Muscle of back (tissue), 11 donors: ENCODE data around the gene CENPE. TPM values are rescaled to one million over a fixed set of nuclear protein-coding genes. Genes with fewer than 3 reads are reported as not detected.
A peak's percentile ranks its signal among the peaks of the same experiment; 100 is the strongest.

Source experiments
- DNase-seq, 3 donors: peaks; one replicate each; pipeline versions ENCODE4 v3.0.0 to v3.0.0-alpha.2; 2013
- polyA plus RNA-seq, 10 donors: library from polyadenylated mRNA; unstranded; fragments of 120-200 nt; gene quantifications; one replicate each; pipeline ENCODE4 v1.2.1, GENCODE V29; 2013; ENCODE audit not compliant: insufficient read length in 10 of 10

Gene CENPE
- polyA plus RNA-seq, 10 donors, result 4.2 to 13.7 (median 6.5) TPM

DNA sequence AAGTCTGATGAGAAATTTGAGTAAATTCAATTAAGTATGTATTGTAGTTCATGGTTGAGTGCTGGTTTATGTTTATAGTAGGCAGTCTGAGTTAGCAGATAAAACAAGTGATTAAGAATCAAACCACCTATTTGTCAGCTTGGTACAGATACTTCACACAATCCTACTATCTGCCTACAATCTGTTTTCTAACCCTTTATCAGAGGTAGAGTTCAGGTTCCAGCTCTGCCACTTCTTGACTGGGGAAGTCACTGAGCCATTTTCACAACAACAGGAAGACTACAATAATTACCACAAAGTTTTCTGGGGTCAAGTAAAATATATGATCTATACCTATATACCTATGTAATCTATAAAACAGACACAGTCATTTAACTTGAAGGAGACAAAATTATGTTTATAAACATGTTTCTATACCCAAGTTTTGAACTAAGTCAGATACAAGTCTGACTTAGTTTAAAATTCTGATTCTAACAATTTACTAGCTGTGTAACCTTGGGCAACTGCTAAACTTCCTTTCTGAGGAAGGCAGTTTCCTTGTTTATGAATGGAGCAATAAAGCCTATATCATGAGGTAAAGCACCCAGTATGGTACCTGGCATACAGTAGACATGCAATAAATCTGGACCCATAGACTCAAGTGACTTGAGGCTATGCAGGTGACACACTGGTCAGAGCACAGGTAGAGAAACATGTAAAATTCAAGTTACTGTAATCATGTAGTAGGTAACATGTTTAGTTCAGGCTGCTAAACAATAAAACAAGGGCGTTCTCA is 61.3 kb downstream of the CENPE start:
- DNase-seq, result no peak

DNA sequence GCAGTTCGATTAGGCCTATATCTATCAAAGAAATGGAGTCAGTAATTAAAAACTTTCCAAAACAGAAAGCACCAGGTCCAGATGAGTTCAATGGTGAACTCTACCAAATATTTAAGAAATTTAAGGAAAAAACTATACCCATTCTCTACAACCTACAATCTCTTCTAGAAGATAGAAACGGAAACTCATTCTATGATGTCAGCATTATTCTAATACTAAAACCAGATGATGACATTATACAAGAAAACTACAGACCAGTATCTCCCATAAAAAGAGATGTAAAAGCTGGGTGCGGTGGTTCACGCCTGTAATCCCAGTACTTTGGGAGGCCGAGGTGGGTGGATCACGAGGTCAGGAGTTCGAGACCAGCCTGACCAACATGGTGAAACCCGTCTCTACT is 69.0 kb downstream of the CENPE start:
- DNase-seq, result no peak

DNA sequence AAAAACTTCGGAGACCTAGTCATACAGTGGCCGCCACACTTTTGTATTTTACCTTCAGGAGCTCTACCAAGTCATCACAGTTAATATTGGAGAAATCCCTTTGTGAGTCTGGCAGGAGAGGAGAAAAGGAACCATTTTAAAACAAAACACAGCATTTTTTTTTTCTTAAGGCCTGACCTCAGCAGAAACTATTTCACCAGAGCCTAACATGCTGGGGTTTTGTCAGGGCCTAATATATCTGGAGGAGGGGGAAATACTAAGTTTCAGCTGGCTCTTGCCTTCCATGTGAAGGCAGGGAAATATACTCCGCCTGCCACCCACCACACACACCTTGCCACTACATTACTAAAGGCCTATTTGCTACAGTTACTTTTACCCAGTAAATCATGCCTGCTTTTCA is 72.0 kb downstream of the CENPE start:
- DNase-seq, result peak in 1 of 3 donors; percentile 5

DNA sequence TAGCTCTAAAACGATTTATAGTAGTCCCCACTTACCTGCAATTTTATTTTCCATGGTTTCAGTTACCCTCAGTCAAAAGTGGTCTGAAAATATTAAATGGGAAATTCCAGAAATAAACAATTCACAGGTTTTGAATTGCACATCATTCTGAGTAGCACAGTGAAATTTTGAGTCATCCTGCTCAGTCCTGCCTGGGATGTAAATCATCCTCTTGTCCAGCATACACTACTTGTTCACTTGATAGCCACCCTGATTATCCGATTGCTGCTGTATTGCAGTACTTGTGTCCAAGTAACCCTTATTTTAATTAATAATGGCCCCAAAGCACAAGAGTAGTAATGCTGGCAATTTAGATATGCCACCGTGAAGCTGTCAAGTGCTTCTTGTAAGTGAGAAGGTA is 75.0 kb downstream of the CENPE start:
- no peak for DNase-seq

DNA sequence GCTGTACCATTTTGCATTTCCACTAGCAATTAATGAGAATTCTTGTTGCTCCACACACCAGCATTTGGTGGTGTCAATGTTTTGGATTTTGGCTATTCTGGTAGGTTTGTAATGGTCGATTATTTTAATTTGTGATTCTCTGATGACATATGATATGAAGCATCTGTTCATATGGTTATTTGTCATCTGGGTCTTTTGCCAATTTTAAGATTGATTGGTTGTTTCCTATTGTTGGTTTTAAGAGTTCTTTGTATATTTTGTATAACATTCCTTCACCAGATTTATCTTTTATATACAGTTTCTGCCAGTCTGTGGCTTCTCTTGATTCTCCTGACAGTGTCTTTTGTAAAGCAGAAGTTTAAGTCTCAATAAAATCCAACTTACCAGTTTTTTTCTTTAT is 80.0 kb downstream of the CENPE start:
- DNase-seq, result no peak

DNA sequence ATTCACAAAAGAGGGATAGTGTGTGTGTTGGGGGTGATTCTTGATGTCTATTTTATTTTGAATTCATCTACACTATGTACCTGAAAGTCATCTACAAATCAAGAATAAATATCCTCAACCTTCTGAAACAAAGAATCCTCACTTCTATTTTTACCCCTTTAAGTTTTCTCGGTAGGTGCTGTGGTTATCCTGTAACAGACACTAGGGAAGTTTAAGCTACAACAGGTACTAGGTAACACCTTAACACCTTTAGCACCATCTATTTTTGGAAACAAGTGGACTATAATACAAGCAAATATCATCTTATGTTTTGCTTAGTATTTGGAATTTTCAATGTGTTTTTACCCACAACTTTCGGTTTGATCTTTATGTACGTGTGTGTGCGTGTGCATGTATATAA is 86.5 kb downstream of the CENPE start:
- no peak for DNase-seq

DNA sequence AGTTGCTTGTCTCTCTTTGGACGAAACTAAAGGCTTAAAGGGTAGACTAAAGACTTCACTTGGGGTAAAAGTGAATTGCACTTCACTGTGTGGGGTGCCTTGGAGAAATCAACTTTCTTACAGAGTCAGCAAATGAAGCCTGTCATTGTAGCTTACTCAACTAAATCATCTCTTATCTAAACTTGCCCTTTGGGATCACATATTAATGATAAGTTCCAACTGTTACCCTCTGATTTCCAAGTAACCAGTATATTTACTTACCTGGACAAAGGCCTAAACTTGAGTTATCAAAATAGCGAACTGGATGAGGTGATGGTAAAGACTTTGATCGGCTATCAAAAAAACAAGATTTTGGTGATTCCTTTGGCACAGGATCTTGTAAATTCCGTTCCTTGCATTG is 89.6 kb downstream of the CENPE start:
- no peak for DNase-seq

DNA sequence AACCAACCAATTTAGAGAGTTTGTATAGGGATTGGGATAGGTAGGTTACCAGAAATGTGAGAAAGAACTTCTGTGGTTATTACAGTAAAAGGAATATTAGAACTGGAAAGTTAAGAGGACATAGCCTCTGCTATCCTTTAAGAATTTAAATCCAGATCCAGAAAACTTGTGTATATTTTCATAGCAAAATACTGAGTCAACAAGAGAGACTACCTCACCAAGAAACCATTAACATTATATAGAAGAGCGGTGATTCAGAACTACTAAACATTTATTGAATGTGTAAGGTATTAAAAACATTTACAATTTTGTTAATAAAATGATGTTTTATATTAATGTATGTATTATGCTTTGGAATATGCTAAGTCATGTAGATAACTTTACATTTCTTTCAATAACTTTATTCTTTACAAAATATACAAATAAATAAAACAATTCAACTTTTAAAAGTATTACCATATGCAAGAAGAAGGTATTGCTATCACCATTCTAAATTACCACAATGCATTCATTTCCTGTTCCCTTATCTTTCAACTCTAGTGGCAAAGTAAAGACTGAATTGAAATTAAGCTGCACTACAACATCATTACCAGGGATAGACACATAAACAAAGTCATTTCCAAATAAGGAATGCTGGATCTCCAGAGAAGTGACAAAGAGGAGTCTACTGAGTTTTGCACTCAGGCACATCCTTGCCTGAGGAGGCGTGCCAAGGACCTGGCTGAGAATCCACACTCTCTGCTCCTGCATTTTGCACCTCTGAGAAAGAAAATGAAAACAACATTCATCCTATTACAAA is 92.4 kb downstream of the CENPE start:
- DNase-seq, result no peak

DNA sequence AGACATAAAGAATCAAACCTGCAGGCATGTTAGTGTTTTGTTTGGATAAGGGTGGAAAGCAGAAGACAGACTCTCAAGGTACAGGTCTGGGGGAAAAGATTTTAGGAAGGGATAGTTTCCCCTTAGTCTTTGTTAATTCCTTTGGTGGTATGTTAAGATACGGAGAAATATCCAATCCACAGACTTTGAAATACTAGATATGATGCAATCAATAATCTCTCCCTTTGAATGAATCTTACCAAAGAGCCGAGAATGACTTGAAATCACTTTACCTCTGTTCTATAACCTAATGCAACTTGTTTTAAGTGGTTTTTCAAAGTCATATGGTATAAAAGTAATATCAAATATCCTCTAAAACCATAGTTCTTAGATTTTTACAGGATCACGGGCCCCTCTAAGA is 93.3 kb downstream of the CENPE start:
- no peak for DNase-seq

DNA sequence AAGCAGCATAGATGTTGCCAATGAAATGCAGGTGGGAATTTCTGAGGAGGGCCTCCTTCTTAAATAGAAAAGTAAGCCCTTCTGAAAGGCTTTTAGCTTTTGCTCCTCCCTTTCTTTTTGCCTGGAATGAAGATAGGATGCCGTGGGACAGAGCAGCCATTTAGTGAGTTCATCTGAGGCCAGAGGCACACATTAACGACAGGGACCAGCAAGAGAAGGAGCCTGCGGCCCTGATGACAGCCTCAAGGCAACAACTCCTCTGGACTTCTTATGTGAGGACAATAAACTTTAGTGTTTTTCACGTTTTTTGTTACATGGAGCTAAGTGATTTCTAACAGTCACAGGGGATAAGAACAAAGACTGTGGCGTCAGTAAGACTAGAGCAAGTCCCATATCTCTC is 97.5 kb downstream of the CENPE start:
- no peak for DNase-seq

DNA sequence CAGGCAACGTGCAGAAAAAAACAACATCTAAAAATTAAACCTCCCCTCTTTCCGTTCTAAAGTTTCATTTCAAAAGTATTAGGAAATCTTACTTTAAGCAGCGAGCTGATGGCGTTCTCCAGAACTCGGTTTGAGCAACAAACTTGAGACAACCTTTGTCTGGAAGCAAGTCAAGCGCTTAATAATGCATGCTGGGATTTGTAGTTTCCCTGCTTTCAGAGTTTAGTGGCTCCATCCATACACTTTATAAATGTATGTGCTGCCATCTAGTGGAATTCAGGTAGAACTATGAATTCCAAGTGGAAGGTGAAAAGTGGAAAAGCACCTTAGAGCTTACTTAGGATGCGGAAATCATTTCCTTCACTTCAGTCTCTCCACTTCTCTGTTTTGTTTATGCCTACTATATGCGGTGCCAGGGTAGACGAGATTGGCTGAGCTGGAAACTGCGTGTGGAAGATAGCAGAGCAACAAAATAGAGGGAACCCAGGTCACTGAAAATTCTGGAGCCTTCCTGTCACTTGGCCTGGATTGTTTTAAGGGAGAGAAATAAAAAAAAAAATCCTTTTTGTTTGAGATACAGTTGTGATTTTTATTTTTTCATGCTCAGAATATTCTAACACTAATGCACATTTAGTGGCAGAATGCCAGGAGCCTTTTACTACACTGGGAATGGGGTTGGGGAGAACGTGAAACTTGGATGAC is 98.3 kb downstream of the CENPE start, which contains the start of gene BDH2:
TSS of gene BDH2 (minus strand) at position 144 of the 702 bp plus-strand sequence. CDS start 3,580 bp downstream, outside the sequence.
- DNase-seq, result peak; percentile 91 to 95 (median 94)

DNA sequence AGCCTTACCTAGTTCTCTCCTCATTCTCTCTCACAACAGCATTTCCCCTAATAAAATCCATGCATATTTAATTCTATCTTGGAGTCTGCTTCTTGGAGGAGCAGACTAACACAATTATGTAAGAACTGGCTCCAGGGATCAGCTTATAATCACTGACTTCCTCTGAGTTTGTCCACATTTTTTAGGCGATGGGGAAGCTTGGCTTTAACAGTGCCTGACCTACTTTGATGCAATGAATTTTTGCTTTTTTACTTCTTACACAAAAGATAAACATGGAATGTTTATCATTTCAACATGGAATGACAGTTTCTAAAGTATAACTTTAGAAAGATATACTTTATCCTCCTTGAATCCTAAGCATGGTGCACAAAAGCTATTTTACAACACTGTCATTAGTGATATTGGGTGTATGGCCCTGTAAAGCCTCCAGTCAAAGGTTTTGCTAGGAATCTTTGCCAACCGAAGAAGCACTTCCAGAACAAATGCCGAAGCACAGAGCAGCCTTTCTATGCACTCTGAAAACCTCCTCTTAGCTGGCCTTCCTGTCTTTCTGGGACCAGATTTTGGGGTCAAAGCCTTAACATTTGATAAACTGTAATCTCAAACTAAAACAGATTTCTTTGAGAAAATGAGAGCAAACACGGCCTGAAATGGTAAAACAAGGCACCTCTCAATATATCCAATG is 99.2 kb downstream of the CENPE start:
- peak in 2 of 3 donors; percentile 22 to 61 for DNase-seq

DNA sequence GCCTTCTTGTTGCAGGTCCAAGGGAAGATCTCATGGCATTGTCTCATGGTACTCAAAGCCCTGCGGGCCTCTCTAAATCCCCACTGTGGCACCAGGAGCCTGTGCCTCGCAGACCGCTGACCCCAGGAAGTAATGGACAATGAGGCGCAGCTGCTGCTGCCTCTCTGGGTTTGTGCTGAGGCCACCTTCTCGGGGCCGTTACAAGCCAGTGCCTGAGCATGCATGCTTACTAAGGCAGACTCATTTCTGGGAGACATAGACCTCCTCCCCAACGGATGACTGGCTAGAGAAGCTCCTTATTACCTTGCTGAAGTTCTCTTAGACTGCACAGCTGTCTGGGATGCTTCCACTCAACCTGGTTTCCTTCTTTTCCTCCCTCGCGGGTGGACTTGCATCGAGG is 99.8 kb downstream of the CENPE start:
- DNase-seq, result peak in 2 of 3 donors; percentile 3 to 42

DNA sequence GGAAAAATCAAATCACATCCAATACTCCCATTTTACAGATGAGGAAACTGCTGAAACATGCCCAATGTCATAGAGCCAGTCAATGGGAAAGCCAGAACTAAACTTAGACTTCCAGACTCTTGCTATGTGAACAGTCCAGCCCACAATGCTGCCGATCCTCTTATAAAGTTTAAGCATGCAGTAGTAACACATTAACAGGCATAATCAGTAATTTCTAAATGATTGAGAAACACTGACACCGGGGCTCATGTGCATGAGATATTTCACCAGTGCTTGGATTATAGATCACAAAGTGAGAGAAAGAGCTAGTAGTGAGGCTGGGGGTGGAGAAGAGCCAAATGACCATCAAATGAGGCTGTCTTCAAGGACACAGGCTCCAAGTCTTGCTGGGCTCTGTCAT is 101.0 kb downstream of the CENPE start:
- DNase-seq, result no peak

DNA sequence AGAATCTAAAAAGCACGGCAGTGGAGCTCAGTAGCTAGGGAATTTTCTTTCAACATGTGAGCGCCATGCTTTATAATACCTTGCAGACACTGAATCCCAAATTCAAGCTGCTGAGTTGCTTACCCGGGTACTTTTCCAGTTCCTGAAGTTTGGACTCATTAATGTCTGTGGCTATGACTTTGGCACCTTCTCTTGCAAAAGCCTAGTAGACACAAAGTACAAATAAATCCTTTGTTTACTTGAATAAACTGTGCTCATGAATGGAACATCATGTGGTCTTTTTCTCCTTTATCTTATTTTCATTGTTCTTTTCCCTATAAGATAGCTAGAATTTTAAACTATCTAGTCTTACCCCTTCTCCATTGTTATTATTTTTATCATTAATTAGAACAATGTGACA is 103.1 kb downstream of the CENPE start:
- DNase-seq, result no peak

DNA sequence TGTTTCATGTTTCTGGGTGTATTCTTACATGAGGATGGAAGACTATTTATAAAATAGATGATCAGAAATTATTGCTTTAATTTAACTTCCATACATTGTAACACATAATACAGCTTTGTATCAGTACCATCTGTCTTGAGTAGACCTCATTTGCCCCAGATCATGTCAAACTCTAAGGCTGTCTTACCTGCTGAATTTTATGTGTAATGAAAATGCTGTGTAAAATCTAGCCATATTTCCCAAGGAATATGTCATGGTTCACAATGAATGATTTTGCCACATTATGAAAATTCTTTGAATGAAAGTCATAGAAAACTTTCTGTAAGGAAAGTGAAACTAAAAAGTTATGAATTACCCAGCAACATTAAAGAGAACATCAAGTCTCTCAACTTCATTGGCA is 105.9 kb downstream of the CENPE start:
- DNase-seq, result no peak

DNA sequence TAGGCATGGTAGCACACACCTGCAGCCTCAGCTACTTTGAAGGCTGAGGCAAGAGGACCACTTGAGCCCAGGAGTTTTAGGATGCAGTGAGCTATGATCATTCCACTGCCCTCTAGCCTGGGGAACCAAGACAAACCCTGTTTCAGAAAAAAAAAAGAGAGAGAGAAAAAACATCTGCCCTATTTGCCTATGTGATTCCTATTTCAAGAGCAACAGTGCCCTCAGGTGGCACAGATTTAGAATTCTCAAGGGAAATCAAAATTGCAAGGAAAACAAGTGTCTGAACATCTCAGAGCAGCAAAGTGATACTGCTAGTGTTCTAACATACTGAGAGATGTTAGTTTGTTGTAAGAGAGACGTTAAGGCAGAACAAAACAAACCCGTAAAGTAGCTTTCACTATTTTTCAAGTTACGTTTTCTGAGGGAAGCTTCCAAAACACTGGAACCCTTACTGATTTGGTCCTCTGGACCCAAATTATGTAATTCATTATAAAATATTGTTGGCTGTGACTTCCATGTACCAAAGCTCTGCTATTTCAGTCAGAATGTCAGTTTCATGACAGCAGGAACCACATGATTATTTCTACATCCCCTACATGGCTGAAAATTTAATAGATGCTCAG is 106.4 kb downstream of the CENPE start:
- peak in 2 of 3 donors; percentile 27 to 33 for DNase-seq

DNA sequence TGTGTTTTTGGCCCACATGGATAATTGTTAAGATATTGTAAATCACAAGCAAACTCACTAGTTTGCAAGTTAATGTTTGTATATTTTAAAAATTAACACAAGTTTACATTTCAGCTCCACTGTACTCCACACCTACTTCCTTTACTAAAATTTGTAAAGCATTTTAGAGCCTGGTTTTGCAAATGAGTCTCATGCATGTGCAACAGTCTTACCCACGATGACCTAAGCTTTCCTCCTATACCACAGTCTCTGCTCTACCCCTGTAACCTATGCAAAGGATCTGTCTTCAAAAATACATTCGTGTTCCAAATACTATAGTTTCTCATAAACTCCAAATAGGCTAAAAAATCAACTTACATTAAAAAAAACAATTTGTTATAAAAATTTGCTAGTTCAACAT is 108.7 kb downstream of the CENPE start:
- no peak for DNase-seq

DNA sequence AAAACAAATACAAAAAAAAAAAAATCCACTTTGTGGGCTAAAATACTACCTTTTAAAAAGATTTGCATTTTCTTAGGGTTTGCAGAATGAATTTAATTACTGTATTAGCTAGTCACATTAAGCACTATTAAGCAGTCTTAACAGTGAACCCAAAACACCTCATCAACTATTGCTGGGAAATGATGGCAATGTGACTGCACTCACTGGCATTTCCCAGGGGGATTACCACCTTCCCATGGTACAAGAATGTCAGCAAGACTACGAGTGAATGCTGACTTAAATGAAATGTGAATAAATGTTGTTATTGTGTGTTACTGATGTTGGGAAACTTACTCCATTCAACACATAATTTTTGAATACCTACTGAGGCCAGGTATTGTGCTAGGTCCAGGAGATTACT is 111.6 kb downstream of the CENPE start:
- DNase-seq, result no peak

DNA sequence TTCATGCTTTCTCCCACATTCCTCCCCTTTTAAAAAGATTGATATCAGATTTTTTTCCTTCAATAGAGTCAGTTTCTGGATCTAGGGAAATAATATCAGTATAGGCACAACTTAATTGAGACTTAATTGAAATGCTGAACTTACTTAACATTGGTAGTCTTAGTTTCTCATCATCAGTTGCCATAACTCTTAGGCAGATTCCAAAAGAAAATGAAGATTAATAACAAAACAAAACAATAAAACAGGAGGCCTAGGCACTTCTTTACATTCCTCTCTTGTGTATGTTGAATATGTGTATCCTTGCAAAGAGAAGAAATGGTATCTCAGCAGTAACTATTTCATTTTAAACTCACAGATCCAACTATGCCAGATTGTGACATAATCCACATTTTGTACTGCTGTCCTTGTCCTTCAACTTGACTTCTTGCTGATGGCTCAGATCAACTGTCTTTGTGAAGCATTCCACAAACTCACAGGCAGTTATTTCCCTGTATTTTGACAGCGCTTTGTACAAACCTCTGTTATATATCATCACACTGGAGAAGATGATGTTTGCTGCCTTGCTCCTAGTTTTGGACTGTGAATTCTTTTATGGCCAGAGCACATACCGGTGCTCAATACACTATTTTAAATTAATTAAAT is 112.5 kb downstream of the CENPE start:
- DNase-seq, result no peak

DNA sequence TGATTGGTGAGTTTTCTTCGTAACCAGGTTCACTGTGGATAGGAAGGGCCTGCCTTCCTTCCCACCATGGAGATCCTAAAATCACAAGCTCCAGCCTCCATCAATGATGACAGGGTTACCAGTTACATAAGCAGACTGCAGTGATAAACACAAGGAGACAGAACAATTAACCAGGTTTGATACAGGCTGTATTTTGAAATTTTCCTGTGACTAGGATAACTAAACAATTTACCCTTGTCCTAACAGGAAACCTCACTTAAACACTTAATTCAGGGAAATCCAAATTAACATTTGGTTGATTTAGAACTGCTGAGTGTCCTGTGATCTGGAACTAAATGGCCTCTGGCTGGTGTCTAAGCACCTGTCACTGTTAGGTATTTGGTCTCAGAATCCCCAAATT is 118.5 kb downstream of the CENPE start:
- no peak for DNase-seq
